ENCODE data around the gene CRIP1. TPM values are rescaled to one million over a fixed set of nuclear protein-coding genes. Genes with fewer than 3 reads are reported as not detected.

Gene CRIP1
- total and polyA plus RNA-seq, 2 experiments from 2014 or later: 1.8 to 14.7 TPM

GRCh38 chr14:105488781-105489541 is 2.3 kb downstream of the CRIP1 start:
- Histone ChIP-seq H3K79me2 (no peaks in the 10 kb centered on the region), H3K4me3 (no peak overlapping the region), H3K9me2 (replicated peaks; ENCODE audit: insufficient read depth) (no peaks in the 10 kb centered on the region), H2AFZ (no peak overlapping the region), H3K27me3 (peaks cover 18% of the 10 kb centered on the region), H3K27ac (peak overlapping the region; percentile 73), H3K9me3 (ENCODE audit: low read depth) (no peaks in the 10 kb centered on the region), H3K4me2 (peak overlapping the region; percentile 100), H3K36me3 (replicated peaks; ENCODE audit: insufficient read depth, low read depth) (no peaks in the 10 kb centered on the region), H3K4me1 (ENCODE audit: insufficient read depth) (peaks cover 13% of the 10 kb centered on the region), H4K20me1 (ENCODE audit: insufficient read depth, poor library complexity, severe bottlenecking) (no peaks in the 10 kb centered on the region)
- DNase-seq (ENCODE audit: low spot score): no peak
- WGBS (ENCODE audit: low lambda C conversion rate, missing lambda C conversion rate): 90% methylated on average over 19 of the region's 20 CpGs
- TF ChIP-seq CTCF (IDR thresholded peaks at IDR 0.05; ENCODE audit: poor library complexity) (no peak), EZH2 (IDR thresholded peaks at IDR 0.05; ENCODE audit: borderline replicate concordance) (no peak), EZH2phosphoT487 (IDR thresholded peaks at IDR 0.05; ENCODE audit: low read depth, severe bottlenecking, unreplicated experiment) (no peak)

GRCh38 chr14:105489542-105490266 is 3.0 kb downstream of the CRIP1 start:
- DNase-seq (ENCODE audit: low spot score): peak; percentile 92
- H3K4me3 ChIP-seq: peak overlapping the region; percentile 37
- H3K27ac ChIP-seq: peak overlapping the region; percentile 84
- peak overlapping the region; percentile 100 for H3K4me2 ChIP-seq
- H2AFZ ChIP-seq: peak overlapping the region; percentile 69
- peaks cover 10% of the 10 kb centered on the region for H3K4me1 ChIP-seq (ENCODE audit: insufficient read depth)
- no peaks in the 10 kb centered on the region for H3K9me2 ChIP-seq (replicated peaks; ENCODE audit: insufficient read depth)
- H3K27me3 ChIP-seq: peaks cover 18% of the 10 kb centered on the region
- no peaks in the 10 kb centered on the region for H3K36me3 ChIP-seq (replicated peaks; ENCODE audit: insufficient read depth, low read depth)
- H3K79me2 ChIP-seq: no peaks in the 10 kb centered on the region
- no peaks in the 10 kb centered on the region for H3K9me3 ChIP-seq (ENCODE audit: low read depth)
- peak; percentile 74 for TF ChIP-seq CTCF (IDR thresholded peaks at IDR 0.05; ENCODE audit: poor library complexity)
- TF ChIP-seq EZH2phosphoT487 (IDR thresholded peaks at IDR 0.05; ENCODE audit: low read depth, severe bottlenecking, unreplicated experiment): no peak
- 39% methylated on average over 3 of the region's 44 CpGs for WGBS (ENCODE audit: low lambda C conversion rate, missing lambda C conversion rate)
- H4K20me1 ChIP-seq (ENCODE audit: insufficient read depth, poor library complexity, severe bottlenecking): no peaks in the 10 kb centered on the region

- no peak for DNase-seq (ENCODE audit: low spot score)
- Histone ChIP-seq H3K9me3 (ENCODE audit: low read depth) (no peaks in the 10 kb centered on the region), H3K36me3 (replicated peaks; ENCODE audit: insufficient read depth, low read depth) (no peaks in the 10 kb centered on the region), H3K27ac (peak overlapping the region; percentile 84), H3K4me1 (ENCODE audit: insufficient read depth) (peaks cover 10% of the 10 kb centered on the region), H4K20me1 (ENCODE audit: insufficient read depth, poor library complexity, severe bottlenecking) (no peaks in the 10 kb centered on the region), H3K4me3 (peak overlapping the region; percentile 37), H3K27me3 (peaks cover 18% of the 10 kb centered on the region), H3K4me2 (peak overlapping the region; percentile 100), H3K79me2 (no peaks in the 10 kb centered on the region), H3K9me2 (replicated peaks; ENCODE audit: insufficient read depth) (no peaks in the 10 kb centered on the region), H2AFZ (peak overlapping the region; percentile 69)
- TF ChIP-seq EZH2phosphoT487 (IDR thresholded peaks at IDR 0.05; ENCODE audit: low read depth, severe bottlenecking, unreplicated experiment) (no peak), EZH2 (IDR thresholded peaks at IDR 0.05; ENCODE audit: borderline replicate concordance) (no peak), CTCF (IDR thresholded peaks at IDR 0.05; ENCODE audit: poor library complexity) (no peak)
- 2% methylated on average over 10 of the region's 33 CpGs for WGBS (ENCODE audit: low lambda C conversion rate, missing lambda C conversion rate)
Observed at GRCh38 chr14:105490267-105490571, 3.5 kb downstream of the CRIP1 start.
